ENCODE measurements around the gene TMEM151A.
"Not testable (repeated sequence)": the region's sequence is repeated elsewhere in the genome, so short reads cannot be mapped to it uniquely, and the experiment has no call there.

TMEM151A gene

GRCh38 chr11:66315498-66315885 lies 23.8 kb downstream of the TMEM151A start:
- peak overlapping the region; percentile 60 for H3K4me3 ChIP-seq (replicated peaks; ENCODE audit: low read depth, low read length)
- TF ChIP-seq CTCF (IDR thresholded peaks at IDR 0.05; ENCODE audit: low read length, missing control alignments) = no peak
- no peak for DNase-seq (ENCODE audit: low read depth)

- no peak for DNase-seq (ENCODE audit: low read depth)
- no peak for TF ChIP-seq CTCF (IDR thresholded peaks at IDR 0.05; ENCODE audit: low read length, missing control alignments)
- peak overlapping the region; percentile 60 for H3K4me3 ChIP-seq (replicated peaks; ENCODE audit: low read depth, low read length)
Measured at GRCh38 chr11:66315921-66316811, 24.5 kb downstream of the TMEM151A start.

- peak within 1 kb of the TSS; percentile 60 for H3K4me3 ChIP-seq (replicated peaks; ENCODE audit: low read depth, low read length)
- peak; percentile 86 for DNase-seq (ENCODE audit: low read depth)
- no peak for TF ChIP-seq CTCF (IDR thresholded peaks at IDR 0.05; ENCODE audit: low read length, missing control alignments)
Measured at GRCh38 chr11:66316849-66317251, 25.2 kb downstream of the TMEM151A start, which contains the start of gene CD248. CD248 (minus strand) TSS chr11:66317044; CDS start chr11:66317027, 17 bp downstream.

GRCh38 chr11:66317322-66317722 lies 25.6 kb downstream of the TMEM151A start:
- H3K4me3 ChIP-seq (replicated peaks; ENCODE audit: low read depth, low read length) = peak overlapping the region; percentile 7
- peak; percentile 78 for DNase-seq (ENCODE audit: low read depth)
- no peak for TF ChIP-seq CTCF (IDR thresholded peaks at IDR 0.05; ENCODE audit: low read length, missing control alignments)

- TF ChIP-seq CTCF (IDR thresholded peaks at IDR 0.05; ENCODE audit: low read length, missing control alignments) = no peak
- peak; percentile 96 for DNase-seq (ENCODE audit: low read depth)
- H3K4me3 ChIP-seq (replicated peaks; ENCODE audit: low read depth, low read length) = no peak overlapping the region
Measured at GRCh38 chr11:66317723-66318599, 26.3 kb downstream of the TMEM151A start.

GRCh38 chr11:66318600-66318970 lies 26.9 kb downstream of the TMEM151A start:
- no peak for TF ChIP-seq CTCF (IDR thresholded peaks at IDR 0.05; ENCODE audit: low read length, missing control alignments)
- no peak overlapping the region for H3K4me3 ChIP-seq (replicated peaks; ENCODE audit: low read depth, low read length)

GRCh38 chr11:66320289-66320688 lies 28.6 kb downstream of the TMEM151A start:
- H3K4me3 ChIP-seq (replicated peaks; ENCODE audit: low read depth, low read length); DNase-seq (ENCODE audit: low read depth): not testable (repeated sequence)

More at GRCh38 chr11:66318600-66318970, 26.9 kb downstream of the TMEM151A start:
- no peak for DNase-seq (ENCODE audit: low read depth)

GRCh38 chr11:66320748-66321147 lies 29.1 kb downstream of the TMEM151A start:
- not testable (repeated sequence) for H3K4me3 ChIP-seq (replicated peaks; ENCODE audit: low read depth, low read length); DNase-seq (ENCODE audit: low read depth)
